Loucy (cell line): Measurements from ENCODE around the gene DCBLD2.

Source experiments
- CTCF ChIP-seq: fragments of 200-600 bp; sonication (generic); conservative IDR thresholded peaks from 2 replicates; pipeline ENCODE4 v1.5.1; 2014; ENCODE audit warnings: mild to moderate bottlenecking, antibody characterized with exemption, low read length
- EZH2phosphoT487 ChIP-seq: fragments of 200-600 bp; IDR thresholded peaks from 2 replicates; pipeline ENCODE4 v1.6.1; 2018; ENCODE audit warnings: antibody characterized with exemption, mild to moderate bottlenecking, moderate library complexity, borderline replicate concordance

- no peak for TF ChIP-seq EZH2phosphoT487
- no peak for TF ChIP-seq CTCF
Observed at GRCh38 chr3:98877132-98877531, 24.4 kb downstream of the DCBLD2 start.
